Muscle of back (tissue), 11 donors: ENCODE results near the gene TRMO. TPM values are rescaled to one million over a fixed set of nuclear protein-coding genes. Genes with fewer than 3 reads are reported as not detected.

ENCODE experiments used
- DNase-seq, 3 donors: peaks; one replicate each; pipeline versions ENCODE4 v3.0.0 to v3.0.0-alpha.2; 2013
- polyA plus RNA-seq, 10 donors: library from polyadenylated mRNA; unstranded; fragments of 120-200 nt; gene quantifications; one replicate each; pipeline ENCODE4 v1.2.1, GENCODE V29; 2013; ENCODE audit not compliant: insufficient read length in 10 of 10

Gene TRMO
- polyA plus RNA-seq, 10 donors = 8.0 to 11.6 (median 9.7) TPM

DNA sequence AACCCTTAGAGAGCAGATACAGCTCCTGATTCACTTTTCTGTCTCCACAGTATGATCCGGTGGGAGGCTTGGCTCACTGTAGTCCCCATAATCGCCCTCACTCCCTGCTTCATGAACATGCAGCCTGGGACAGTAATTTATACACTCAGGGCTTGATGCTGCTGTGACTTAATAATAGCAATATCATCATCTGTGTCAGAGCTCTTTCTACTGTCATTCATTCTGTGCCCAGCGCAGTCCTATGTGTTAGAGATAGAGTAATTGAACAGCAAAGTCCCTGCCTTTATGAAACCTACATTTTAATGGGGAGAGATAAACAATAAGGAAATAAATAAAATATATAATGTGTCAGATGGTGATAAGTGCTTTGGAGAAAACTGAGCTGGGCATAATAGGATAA lies 18.4 kb upstream of the TRMO start:
- no peak for DNase-seq

- DNase-seq = no peak
Measured at GRCh38 chr9:97940233-97940632, 17.9 kb upstream of the TRMO start.

GRCh38 chr9:97938081-97938644 lies 15.9 kb upstream of the TRMO start, which contains the start of gene HEMGN:
TSS of gene HEMGN (minus strand) at chr9:97938172. CDS start at chr9:97938136, 36 bp downstream.
- no peak for DNase-seq

DNA sequence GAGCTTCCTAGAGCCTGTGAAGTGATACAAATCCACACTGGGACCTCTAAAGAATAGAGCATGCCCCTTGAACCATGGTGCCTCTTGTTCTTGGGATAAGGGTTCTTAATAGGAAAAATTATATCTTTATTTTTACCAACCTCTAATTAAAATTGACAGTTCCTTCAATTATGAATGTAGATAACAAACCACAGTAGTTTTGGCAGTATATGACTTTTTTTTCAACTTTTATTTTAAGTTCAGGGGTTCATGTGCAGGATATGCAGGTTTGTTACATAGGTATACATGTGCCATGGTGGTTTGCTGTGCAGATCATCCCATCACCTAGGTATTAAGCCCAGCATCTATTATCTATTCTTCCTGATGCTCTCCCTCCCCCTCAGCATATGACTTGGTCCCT lies 14.7 kb upstream of the TRMO start:
- DNase-seq = no peak

GRCh38 chr9:97935276-97935675 lies 13.0 kb upstream of the TRMO start:
- no peak for DNase-seq

DNA sequence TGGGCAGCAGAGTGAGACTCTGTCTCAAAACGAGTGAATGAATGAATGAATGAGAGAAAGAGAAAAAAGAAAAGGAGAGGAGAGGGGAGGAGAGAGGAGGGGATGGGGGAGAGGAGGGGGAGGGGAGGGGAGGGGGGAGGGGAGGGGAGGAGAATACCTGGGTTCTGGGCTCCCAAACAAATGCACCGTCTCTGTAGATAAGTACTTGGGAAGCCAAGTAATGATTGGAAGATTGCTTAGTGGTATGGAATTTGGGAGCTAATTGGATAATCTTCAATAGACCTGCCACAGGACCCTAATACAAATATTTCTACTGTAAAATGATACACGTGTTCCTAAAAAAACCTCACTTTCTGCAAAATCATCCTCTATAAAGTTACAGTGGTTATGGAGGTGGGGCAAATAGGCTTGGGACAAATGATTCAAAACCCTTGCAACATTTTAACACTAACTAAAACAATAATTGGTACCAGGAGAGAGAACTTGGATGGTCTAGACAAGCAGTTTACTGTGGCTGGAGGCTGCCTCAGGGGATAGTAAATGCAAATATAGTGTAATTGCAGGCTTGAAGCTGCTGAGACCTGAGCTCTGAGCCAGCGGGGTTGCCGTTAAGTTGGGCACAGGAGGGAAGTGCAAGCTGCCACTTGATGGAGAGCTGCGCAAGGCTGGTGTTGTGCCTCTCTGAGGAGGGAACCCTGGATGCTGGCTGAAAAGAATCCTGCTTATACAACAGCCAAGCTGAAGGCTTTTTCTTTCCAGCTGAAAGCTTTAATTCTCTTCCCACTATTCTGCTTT lies 12.2 kb upstream of the TRMO start:
- DNase-seq = no peak

DNA sequence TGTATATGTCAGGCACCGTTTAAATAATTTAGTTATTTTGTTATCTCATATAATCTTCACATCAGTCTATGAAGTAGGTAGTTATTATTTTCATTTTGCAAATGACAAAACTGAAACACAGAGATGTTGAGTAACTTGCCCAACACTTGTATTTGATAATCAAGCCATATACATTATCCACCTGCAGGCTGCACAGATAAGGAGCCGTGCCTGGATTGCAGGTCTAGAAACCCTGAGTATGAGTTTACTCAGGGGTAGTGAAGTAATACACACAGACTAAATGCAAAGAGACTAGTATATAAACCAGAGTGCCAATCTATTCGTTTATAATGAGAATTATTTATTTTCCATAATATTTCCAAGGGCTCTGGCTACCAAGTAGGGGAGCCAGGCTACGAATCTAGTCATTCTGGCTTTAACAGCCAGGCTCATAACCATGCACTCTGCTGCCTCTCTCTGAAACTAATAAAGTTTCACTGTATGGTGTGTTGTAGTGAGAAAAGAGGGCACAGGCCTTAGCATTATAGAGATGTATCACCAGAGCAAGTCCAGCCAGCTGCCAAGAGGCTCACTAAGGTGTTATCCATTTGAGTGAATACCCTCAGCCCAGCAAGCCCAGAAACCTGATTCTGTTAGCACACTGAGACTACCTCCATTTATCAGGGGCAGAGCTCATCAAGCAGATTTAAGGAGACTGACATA lies 11.1 kb upstream of the TRMO start:
- DNase-seq = no peak

GRCh38 chr9:97930972-97931371 lies 8.7 kb upstream of the TRMO start:
- DNase-seq = no peak

DNA sequence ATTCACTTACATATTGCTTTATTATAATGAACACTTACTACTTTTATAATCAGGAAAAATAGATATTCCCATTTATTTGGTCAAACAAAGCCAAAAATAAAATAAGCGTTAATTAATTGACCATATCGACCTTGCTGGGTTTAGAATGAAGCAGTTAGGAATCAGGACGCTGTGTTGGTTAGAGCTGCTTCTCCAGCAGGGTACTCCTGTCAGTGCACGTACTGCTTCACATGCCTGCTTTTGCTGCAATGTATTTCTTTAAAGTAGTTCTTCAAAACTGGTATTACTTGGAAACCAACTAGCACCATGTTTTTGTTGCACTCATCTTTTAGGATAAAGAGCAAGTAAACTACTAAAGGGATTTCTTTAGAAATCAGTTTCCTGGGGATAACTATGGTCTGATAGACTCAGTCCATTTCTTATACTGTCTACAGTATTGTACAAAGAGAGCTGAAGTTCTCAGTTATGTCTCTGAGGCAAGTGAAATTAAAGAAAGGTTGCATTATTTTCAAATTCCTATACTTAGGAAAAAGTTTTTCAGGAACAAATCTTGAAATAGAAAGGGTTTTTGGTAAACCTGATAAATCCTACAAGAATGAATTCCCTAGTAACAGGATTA lies 6.8 kb upstream of the TRMO start:
- DNase-seq = no peak

DNA sequence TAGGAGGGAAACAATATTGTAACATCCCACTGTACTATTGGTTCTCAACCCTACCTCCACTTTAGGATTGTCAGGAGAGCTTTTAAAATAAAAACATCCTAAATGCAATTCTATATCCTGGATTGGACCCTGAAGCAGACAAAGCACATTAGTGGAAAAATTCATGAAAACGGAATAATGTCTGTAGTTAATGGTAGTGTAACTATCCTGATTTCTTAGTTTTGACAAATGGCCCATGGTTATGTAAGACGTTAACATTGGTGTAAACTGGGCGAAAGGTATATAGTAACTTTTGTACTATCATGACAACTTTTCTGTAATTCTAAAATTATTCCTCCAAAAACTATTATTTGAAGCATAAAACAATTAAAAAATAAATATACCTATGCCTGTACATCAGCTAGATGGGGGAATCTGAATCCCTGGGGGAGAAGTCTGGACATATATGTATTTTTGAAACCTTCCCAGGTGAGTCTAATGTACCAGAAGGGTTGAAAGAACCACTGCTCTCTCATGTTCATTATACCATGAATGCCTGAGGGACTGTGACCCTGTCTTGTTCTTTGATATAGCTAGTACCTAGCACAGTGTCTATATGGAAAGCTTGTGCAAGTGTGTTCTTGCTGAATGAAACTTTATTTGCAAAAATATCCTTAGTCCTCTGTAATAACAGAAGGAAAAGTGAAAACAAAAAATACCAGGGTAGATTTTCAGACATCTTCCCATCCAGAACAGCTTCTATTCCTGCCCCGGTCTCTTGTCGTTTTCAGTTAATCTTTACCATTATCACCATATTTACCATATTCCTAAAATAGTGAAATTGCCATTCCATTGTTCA lies 3.4 kb upstream of the TRMO start:
- no peak for DNase-seq

GRCh38 chr9:97924386-97924785 lies 2.1 kb upstream of the TRMO start:
- no peak for DNase-seq

- peak; percentile 79 to 93 (median 84) for DNase-seq
Measured at GRCh38 chr9:97923529-97924108, 1.3 kb upstream of the TRMO start.

- DNase-seq = no peak
Measured at GRCh38 chr9:97919217-97919813, 3.0 kb downstream of the TRMO start.

GRCh38 chr9:97918611-97919010 lies 3.7 kb downstream of the TRMO start:
- no peak for DNase-seq

DNA sequence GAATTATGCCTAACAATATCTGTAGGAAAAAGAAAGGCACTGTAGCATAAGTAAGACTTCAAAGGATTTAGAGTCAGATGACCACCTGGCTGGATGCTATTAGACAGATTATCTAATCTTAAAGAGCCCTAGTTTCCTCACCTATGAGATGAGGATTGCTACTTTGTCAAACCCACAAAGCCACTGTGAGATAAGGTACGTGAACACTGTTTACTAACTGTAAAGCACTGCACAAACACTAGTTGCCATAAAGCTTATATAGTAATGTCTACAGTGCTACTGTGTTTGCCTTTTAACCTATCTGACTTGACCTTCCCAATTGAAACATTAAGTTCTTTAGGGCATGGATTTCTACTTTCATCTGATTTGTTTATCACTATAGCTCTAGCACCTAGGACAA lies 10.3 kb downstream of the TRMO start:
- DNase-seq = no peak

DNA sequence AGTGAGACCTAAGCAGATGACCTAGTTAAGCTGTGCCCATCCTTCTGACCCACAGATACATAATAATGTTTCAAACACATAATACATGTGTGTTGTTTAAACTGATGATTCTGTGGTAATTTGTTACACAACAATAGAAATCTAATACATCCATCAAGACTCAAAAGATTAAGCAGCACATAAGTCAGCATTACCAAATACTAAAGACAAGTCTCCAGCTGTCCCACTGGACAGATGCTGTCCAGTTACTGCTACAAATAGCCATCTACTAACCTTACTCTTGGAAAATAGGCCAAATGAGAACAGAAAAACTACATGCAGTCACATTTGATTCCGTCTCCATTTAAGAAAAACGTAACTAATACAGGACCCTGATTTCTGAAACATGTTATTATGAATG lies 10.8 kb downstream of the TRMO start:
- no peak for DNase-seq

GRCh38 chr9:97910357-97910756 lies 11.9 kb downstream of the TRMO start:
- no peak for DNase-seq

- no peak for DNase-seq
Measured at GRCh38 chr9:97908705-97909104, 13.6 kb downstream of the TRMO start.

- no peak for DNase-seq
Measured at GRCh38 chr9:97907632-97908031, 14.7 kb downstream of the TRMO start.

DNA sequence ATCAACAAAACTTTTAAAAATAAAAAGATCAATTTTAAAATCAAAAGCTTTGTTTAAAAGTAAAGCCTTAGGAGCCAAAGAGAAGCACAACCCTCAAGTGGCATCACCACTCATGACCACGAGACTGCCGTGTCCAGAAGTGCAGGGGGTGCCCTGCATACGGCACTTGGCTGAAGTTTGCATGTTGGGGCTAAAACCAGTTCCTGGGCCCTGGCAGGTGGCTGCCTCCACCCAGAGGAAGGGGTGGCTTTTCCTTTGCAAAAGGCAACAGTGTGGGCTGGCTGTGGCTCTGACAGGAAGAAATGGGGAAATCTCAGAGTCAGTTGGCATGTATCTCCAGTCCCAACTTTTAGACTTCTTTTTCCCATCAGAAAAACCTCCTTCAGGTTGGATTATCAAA lies 15.3 kb downstream of the TRMO start:
- DNase-seq = no peak
